AG04449 (cell line): ENCODE data around the gene KDM7A.

Experiments
- CTCF ChIA-PET: fragments of 350-600 bp; formaldehyde crosslinking; extraction: SDS; loops from one replicate; lab custom pipeline; 2021; ENCODE audit warnings: antibody characterized with exemption; lab: Yijun Ruan, JAX
- POLR2A ChIA-PET: fragments of 400-600, 350-600 bp; formaldehyde crosslinking; extraction: SDS; loops from one replicate; lab custom pipeline; 2020; ENCODE audit warnings: antibody characterized with exemption, inconsistent platforms; lab: Yijun Ruan, JAX
- DNase-seq: peaks from one replicate; pipeline ENCODE4 v3.0.0-alpha.2; 2010; ENCODE audit warnings: low read depth, low spot score
- H3K4me3 ChIP-seq: 2 replicates; pipeline ENCODE4 v1.5.1; 2011; ENCODE audit warnings: low read depth, mild to moderate bottlenecking, control low read depth, low read length
- TF ChIP-seq, protein P1 (sequence below): IDR thresholded peaks from one replicate; pipeline ENCODE4 v1.5.1; 2011; ENCODE audit warnings: mild to moderate bottlenecking, moderate library complexity, low read length, control low read depth, inconsistent platforms; ENCODE audit not compliant: insufficient read depth; ENCODE audit errors: missing control alignments

Gene KDM7A

DNA sequence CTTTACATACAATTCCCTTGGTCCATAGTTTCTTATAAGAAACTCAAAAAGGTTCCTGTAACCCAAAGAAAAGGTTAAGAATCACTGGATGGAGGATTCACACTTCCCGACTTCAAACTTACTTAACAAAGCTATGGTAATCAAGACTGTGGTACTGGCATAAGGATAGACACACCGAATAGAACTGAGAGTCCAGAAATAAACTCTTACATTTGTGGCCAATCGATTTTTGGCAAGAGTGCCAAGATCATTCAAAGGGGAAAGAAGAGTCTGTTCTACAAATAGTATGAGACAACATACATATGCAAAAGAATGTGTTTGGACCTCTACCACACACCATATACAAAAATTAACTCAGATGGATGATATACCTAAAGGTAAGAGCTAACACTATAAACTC is 32.8 kb downstream of the KDM7A start:
- ChIA-PET CTCF (no interaction called here), POLR2A (interaction anchor here (0.6 kb wide), 1 partner anchor 36 kb away, joined by 3 read pairs; no protein-coding TSS in a partner anchor)
- TF ChIP-seq, protein P1, sequence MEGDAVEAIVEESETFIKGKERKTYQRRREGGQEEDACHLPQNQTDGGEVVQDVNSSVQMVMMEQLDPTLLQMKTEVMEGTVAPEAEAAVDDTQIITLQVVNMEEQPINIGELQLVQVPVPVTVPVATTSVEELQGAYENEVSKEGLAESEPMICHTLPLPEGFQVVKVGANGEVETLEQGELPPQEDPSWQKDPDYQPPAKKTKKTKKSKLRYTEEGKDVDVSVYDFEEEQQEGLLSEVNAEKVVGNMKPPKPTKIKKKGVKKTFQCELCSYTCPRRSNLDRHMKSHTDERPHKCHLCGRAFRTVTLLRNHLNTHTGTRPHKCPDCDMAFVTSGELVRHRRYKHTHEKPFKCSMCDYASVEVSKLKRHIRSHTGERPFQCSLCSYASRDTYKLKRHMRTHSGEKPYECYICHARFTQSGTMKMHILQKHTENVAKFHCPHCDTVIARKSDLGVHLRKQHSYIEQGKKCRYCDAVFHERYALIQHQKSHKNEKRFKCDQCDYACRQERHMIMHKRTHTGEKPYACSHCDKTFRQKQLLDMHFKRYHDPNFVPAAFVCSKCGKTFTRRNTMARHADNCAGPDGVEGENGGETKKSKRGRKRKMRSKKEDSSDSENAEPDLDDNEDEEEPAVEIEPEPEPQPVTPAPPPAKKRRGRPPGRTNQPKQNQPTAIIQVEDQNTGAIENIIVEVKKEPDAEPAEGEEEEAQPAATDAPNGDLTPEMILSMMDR = no peak
- no peak for DNase-seq
- H3K4me3 ChIP-seq = no peak overlapping the region

DNA sequence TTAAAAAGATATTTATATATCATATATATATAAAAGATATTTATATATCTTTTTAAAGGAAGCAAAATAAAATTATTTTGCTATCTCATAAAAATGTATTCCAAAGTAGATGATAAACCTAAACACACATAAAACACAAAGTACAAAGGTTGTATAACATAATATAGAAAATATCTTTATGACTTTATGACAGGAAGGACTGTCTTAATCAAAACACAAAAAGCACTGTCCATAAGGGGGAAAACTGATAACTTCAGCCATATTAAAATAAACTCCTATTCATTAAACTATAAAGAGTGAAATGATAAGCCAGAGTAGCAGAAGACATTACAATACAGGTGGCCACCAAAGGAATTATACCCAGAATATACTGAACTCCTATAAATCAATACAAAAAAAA is 34.8 kb downstream of the KDM7A start:
- H3K4me3 ChIP-seq = no peak overlapping the region
- ChIA-PET CTCF (no interaction called here), POLR2A (no interaction called here)
- TF ChIP-seq, protein P1 = no peak
- DNase-seq = no peak

DNA sequence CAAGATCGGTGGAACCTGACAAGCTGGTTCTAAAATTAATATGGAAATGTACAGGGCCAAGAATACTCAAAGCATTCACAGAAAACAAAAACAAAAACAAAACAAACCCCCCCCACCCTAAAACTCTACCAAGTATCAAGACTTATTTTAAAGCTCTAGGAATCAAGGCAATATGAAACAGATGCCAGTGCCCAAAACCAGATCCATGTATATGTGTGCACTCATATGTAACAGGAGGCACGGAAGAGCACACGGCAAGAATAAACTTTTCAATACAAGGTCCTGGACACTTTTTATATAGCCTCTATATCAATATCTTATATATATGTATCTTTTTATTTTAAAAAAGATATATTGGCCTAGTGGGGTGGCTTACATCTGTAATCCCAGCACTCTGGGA is 35.5 kb downstream of the KDM7A start:
- no peak overlapping the region for H3K4me3 ChIP-seq
- TF ChIP-seq, protein P1 = no peak
- ChIA-PET CTCF (interaction anchor here (1.2 kb wide), 1 partner anchor 185 kb away, joined by 3 read pairs; no protein-coding TSS in a partner anchor), POLR2A (no interaction called here)
- no peak for DNase-seq

DNA sequence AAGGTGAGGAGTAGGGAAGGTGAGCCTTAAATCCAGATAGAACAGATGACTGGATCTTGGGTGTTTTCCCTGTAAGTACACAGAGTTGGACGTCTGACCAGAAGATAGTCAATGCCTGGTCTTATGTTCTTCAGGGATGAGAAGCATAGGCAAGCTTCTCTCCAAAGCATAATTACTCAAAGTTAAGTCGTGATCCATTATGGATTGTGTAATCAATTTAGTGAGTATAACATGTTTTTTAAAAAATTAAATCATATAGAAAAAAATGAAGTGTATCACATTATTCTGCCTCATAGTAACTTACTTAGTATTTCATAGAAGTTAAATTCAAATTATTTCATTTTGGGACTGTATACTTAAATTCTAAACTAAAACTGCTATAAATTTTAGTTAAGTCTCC is 39.7 kb downstream of the KDM7A start:
- TF ChIP-seq, protein P1 = no peak
- ChIA-PET POLR2A (no interaction called here), CTCF (interaction anchor here (1.1 kb wide), 1 partner anchor 190 kb away, joined by 3 read pairs; no protein-coding TSS in a partner anchor)

DNA sequence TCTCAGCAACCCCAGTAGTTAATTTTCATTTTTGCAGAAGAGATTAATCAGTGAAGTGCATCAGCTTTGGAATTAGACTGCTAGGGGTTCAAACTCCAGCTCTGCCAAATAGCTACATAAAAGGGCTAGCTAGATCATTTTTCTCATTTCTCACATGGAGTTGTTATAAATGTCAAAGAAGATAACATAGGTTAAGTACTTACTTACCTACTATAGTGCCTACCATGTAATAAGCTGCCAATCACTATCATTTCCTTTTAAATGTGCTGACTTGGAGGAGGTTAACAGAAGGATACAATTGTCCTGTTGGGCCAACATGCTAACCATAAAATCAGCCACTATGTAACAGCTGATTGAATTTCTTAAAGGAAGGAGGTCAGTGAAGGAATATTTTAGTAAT is 40.7 kb downstream of the KDM7A start:
- H3K4me3 ChIP-seq = no peak overlapping the region
- ChIA-PET CTCF (no interaction called here), POLR2A (no interaction called here)
- TF ChIP-seq, protein P1 = no peak
- DNase-seq = no peak

More for the DNA sequence above, 39.7 kb downstream of the KDM7A start:
- no peak for DNase-seq
- no peak overlapping the region for H3K4me3 ChIP-seq

DNA sequence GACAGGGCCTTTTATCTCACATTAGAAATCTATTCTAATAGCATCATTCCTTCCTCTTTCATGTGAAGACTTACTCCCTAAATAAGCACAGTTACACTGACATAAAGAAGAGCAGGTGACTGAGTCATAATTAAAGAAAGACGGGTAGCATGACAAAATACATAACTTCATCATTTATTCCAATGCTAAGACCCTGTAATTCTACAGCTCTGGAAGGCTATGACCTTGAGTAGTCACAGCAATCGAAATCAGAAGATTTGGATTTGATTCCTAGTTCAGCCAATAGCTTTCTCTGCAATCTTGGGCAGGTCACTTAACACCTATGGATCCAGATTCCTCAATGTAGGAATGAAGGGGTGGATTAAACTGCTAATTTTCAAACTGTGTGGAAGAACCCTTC is 42.7 kb downstream of the KDM7A start:
- ChIA-PET POLR2A (no interaction called here), CTCF (interaction anchor here (1.4 kb wide), 1 partner anchor 13 kb away, joined by 3 read pairs; no protein-coding TSS in a partner anchor)
- no peak for DNase-seq
- TF ChIP-seq, protein P1 = no peak
- no peak overlapping the region for H3K4me3 ChIP-seq
